ENCODE results near the gene ST8SIA3. TPM values are rescaled to one million over a fixed set of nuclear protein-coding genes. Genes with fewer than 3 reads are reported as not detected.
"Not testable (repeated sequence)": the region's sequence is repeated elsewhere in the genome, so short reads cannot be mapped to it uniquely, and the experiment has no call there.

ST8SIA3 gene
- total RNA-seq, 4 donors from 2014 or later, result 0.07 TPM; not detected in 3

DNA sequence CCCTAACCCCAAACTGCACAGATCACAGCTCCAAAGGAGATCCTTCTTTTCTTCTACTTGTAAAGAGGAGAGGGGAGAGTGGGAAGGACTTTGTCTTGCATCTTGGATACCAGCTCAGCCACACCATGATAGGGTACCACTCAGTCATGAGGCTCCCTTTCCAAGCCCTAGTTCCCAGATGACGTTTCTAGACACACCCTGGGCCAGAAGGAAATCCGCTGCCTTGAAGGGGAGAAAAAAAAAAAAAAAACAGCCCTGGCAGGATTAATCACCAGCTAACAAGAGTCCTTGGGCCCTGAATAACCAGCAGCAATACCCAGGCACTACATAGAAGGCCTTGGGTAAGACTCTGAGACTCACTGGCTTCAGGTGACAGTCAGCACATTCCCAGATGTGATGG, 36.9 kb downstream of the ST8SIA3 start:
- Histone ChIP-seq H3K27ac (no peak overlapping the region), H3K27me3 (no peaks in the 10 kb centered on the region), H3K4me3 (no peak overlapping the region), H3K9me3 (no peaks in the 10 kb centered on the region), H3K36me3 (no peaks in the 10 kb centered on the region), H3K4me1 (no peaks in the 10 kb centered on the region)
- intact Hi-C loops (cut with DNase I; ENCODE audit: low total_unique reads), result no loop called here
- DNase-seq, result no peak
- TF ChIP-seq POLR2A (IDR thresholded peaks at IDR 0.05), result no peak
- TF ChIP-seq, protein P1, sequence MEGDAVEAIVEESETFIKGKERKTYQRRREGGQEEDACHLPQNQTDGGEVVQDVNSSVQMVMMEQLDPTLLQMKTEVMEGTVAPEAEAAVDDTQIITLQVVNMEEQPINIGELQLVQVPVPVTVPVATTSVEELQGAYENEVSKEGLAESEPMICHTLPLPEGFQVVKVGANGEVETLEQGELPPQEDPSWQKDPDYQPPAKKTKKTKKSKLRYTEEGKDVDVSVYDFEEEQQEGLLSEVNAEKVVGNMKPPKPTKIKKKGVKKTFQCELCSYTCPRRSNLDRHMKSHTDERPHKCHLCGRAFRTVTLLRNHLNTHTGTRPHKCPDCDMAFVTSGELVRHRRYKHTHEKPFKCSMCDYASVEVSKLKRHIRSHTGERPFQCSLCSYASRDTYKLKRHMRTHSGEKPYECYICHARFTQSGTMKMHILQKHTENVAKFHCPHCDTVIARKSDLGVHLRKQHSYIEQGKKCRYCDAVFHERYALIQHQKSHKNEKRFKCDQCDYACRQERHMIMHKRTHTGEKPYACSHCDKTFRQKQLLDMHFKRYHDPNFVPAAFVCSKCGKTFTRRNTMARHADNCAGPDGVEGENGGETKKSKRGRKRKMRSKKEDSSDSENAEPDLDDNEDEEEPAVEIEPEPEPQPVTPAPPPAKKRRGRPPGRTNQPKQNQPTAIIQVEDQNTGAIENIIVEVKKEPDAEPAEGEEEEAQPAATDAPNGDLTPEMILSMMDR (IDR thresholded peaks at IDR 0.05), result no peak

DNA sequence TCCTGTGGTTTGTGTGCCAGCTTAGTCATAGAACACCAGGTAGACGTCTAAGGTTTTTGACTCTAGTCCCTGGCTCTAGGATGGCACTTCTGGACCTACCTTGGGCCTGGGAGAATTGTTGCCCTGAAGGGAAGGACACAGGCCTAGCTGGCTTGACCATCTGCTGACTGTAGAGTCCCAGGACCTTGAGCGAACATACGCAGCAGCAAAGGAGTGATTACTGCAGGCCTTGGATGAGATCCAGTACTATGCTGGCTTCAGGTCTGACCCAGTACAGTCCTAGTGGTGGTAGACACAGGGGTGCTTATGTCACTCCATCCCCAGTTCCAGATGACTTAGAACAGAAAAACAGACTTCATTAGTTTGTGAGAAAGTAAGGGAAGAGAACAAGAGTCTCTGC, 37.7 kb downstream of the ST8SIA3 start:
- Histone ChIP-seq H3K36me3 (no peaks in the 10 kb centered on the region), H3K4me3 (no peak overlapping the region), H3K27me3 (no peaks in the 10 kb centered on the region), H3K27ac (no peak overlapping the region), H3K4me1 (no peaks in the 10 kb centered on the region), H3K9me3 (no peaks in the 10 kb centered on the region)
- TF ChIP-seq, protein P1 (IDR thresholded peaks at IDR 0.05), result no peak
- TF ChIP-seq POLR2A (IDR thresholded peaks at IDR 0.05), result no peak
- intact Hi-C loops (cut with DNase I; ENCODE audit: low total_unique reads), result no loop called here
- no peak for DNase-seq

DNA sequence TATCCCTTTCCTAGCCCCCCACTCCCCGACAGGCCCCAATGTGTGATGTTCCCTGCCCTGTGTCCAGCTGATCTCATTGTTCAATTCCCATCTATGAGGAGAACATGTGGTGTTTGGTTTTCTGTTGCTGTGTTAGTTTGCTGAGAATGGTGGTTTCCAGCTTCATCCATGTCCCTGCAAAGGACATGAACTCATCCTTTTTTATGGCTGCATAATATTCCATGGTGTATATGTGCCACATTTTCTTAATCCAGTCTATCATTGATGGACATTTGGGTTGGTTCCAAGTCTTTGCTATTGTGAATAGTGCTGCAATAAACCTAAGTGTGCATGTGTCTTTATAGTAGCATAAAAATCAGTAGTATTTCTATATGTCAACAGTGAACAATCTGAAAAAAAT, 42.4 kb downstream of the ST8SIA3 start:
- DNase-seq; H3K4me1 ChIP-seq; intact Hi-C loops (cut with DNase I; ENCODE audit: low total_unique reads); H3K27ac ChIP-seq; H3K9me3 ChIP-seq; H3K4me3 ChIP-seq; H3K27me3 ChIP-seq; H3K36me3 ChIP-seq: not testable (repeated sequence)

DNA sequence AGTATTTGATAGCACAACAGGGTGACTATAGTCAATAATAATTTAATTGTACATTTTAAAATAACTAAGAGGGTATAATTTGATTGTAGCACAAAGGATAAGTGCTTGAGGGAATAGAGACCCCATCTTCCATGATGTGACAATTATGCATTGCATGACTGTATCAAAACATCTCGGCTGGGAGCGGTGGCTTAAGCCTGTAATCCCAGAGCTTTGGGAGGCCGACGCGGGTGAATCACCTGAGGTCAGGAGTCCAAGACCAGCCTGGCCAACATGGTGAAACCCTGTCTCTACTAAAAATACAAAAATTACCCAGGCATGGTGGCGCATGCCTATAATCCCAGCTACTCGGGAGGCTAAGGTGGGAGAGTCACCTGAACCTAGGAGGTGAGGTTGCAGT, 44.5 kb downstream of the ST8SIA3 start:
- H3K27ac ChIP-seq; intact Hi-C loops (cut with DNase I; ENCODE audit: low total_unique reads); H3K4me3 ChIP-seq; H3K4me1 ChIP-seq; DNase-seq; H3K36me3 ChIP-seq; H3K27me3 ChIP-seq; H3K9me3 ChIP-seq: not testable (repeated sequence)

DNA sequence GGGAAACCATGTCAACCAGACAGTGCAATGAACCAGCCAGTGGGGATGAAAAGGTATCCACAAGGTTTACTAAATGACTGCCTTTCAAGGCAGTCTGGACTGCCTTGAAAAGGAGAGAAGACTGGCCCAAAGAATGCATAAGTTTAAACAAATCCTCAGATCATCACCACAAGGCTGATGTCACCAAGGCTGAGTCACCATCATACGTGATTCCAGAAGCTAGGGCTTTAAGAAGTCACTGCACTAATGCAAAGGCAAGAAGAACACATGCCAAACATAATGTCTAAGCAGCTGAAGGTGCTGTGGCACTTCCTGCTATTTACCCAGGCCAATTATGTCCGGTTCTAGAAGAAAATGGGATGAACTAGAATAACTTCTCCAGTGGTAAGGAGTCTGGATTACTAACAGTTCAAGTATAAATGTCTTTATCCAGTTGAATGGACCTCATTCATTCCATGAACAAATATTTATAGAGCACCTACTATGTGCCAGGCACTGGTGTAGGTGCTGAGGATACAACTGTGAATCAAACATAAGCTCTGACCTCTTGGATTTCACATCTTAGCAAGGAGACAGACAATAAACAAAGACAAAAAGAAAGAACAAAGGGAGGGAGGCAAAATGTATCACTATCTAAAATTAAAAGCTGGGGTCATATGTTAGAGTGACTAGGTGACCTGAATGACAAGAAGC, 45.2 kb downstream of the ST8SIA3 start:
- Histone ChIP-seq H3K27me3 (no peaks in the 10 kb centered on the region), H3K9me3 (no peaks in the 10 kb centered on the region), H3K36me3 (no peaks in the 10 kb centered on the region), H3K27ac (no peak overlapping the region), H3K4me3 (no peak overlapping the region), H3K4me1 (no peaks in the 10 kb centered on the region)
- intact Hi-C loops (cut with DNase I; ENCODE audit: low total_unique reads), result no loop called here
- DNase-seq, result no peak
- TF ChIP-seq POLR2A (IDR thresholded peaks at IDR 0.05), result no peak
- TF ChIP-seq, protein P1 (IDR thresholded peaks at IDR 0.05), result no peak

DNA sequence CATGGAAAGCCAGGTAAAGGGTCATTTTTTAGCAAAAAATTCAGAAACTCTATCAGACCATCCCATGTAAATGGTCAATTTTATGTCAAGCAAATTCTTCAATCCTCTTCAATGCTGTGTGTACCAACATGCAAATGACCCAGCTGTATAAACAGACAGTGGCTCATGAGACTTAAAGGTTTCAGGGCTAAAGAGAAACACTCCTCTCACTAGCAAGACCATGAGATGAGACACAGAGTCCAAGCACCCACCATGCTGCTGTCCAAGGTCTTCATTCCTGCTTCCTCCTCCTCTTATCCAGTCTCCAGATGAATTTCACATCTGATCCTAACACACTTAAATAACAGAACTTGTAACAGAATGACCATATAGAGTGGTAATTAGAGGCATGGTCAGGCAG, 52.0 kb downstream of the ST8SIA3 start:
- TF ChIP-seq, protein P1 (IDR thresholded peaks at IDR 0.05), result no peak
- no peak for TF ChIP-seq POLR2A (IDR thresholded peaks at IDR 0.05)
- Histone ChIP-seq H3K36me3 (no peaks in the 10 kb centered on the region), H3K27ac (no peak overlapping the region), H3K4me1 (no peaks in the 10 kb centered on the region), H3K27me3 (no peaks in the 10 kb centered on the region), H3K4me3 (no peak overlapping the region), H3K9me3 (no peaks in the 10 kb centered on the region)
- DNase-seq, result no peak
- intact Hi-C loops (cut with DNase I; ENCODE audit: low total_unique reads), result no loop called here
